Measurements from ENCODE around the gene CIAO3.

Gene CIAO3

GRCh38 chr16:735982-736453 lies 4.8 kb downstream of the CIAO3 start:
- DNase-seq (ENCODE audit: low read depth in 2 of 3, low spot score in 1 of 3), result peak; percentile 59 to 74 (median 60)

GRCh38 chr16:734981-735881 lies 5.6 kb downstream of the CIAO3 start:
- DNase-seq (ENCODE audit: low read depth in 2 of 3, low spot score in 1 of 3), result no peak

GRCh38 chr16:734208-734980 lies 6.4 kb downstream of the CIAO3 start:
- DNase-seq (ENCODE audit: low read depth in 2 of 3, low spot score in 1 of 3), result no peak

- DNase-seq (ENCODE audit: low read depth in 2 of 3, low spot score in 1 of 3), result no peak
Measured at GRCh38 chr16:733382-734207, 7.2 kb downstream of the CIAO3 start.

GRCh38 chr16:732936-733335 lies 7.9 kb downstream of the CIAO3 start:
- DNase-seq (ENCODE audit: low read depth in 2 of 3, low spot score in 1 of 3), result no peak

- DNase-seq (ENCODE audit: low read depth in 2 of 3, low spot score in 1 of 3), result no peak
Measured at GRCh38 chr16:732332-732731, 8.5 kb downstream of the CIAO3 start.

- DNase-seq (ENCODE audit: low read depth in 2 of 3, low spot score in 1 of 3), result no peak
Measured at GRCh38 chr16:730666-731509, 9.9 kb downstream of the CIAO3 start.

GRCh38 chr16:729768-730665 lies 10.8 kb downstream of the CIAO3 start:
- no peak for DNase-seq (ENCODE audit: low read depth in 2 of 3, low spot score in 1 of 3)

- no peak for DNase-seq (ENCODE audit: low read depth in 2 of 3, low spot score in 1 of 3)
Measured at GRCh38 chr16:728890-729744, 11.7 kb downstream of the CIAO3 start.

GRCh38 chr16:728131-728889 lies 12.5 kb downstream of the CIAO3 start:
- peak in 1 of 3 donors; percentile 56 for DNase-seq (ENCODE audit: low read depth in 2 of 3, low spot score in 1 of 3)

- no peak for DNase-seq (ENCODE audit: low read depth in 2 of 3, low spot score in 1 of 3)
Measured at GRCh38 chr16:727291-727977, 13.4 kb downstream of the CIAO3 start.

GRCh38 chr16:726438-727290 lies 14.1 kb downstream of the CIAO3 start, which contains the start of the genes CCDC78 and HAGHL:
TSS of gene CCDC78 (minus strand) at chr16:726443. CDS start at chr16:726367, 76 bp downstream.
TSS of gene HAGHL (plus strand) at chr16:727106. CDS start at chr16:727510, 404 bp downstream.
- DNase-seq (ENCODE audit: low read depth in 2 of 3, low spot score in 1 of 3), result no peak

GRCh38 chr16:726188-726437 lies 14.7 kb downstream of the CIAO3 start:
- DNase-seq (ENCODE audit: low read depth in 2 of 3, low spot score in 1 of 3), result no peak

GRCh38 chr16:725463-726187 lies 15.2 kb downstream of the CIAO3 start:
- DNase-seq (ENCODE audit: low read depth in 2 of 3, low spot score in 1 of 3), result no peak

- DNase-seq (ENCODE audit: low read depth in 2 of 3, low spot score in 1 of 3), result no peak
Measured at GRCh38 chr16:725041-725376, 15.8 kb downstream of the CIAO3 start.
